Caco-2 (cell line): Measurements from ENCODE around the gene PCAT7. TPM values are rescaled to one million over a fixed set of nuclear protein-coding genes. Genes with fewer than 3 reads are reported as not detected.

Source experiments
- BruUV-seq: library from RNA; stranded (reverse); fragments of 400-500 nt; replicated peaks from 2 replicates; lab custom pipeline; 2021; lab: Mats Ljungman, UMichigan
- CTCF ChIA-PET: fragments of 300-600 bp; sonication (Branson Sonifier 250); formaldehyde crosslinking; loops from one replicate; lab custom pipeline; 2022; ENCODE audit warnings: antibody characterized with exemption; lab: Charles Lee
- POLR2A ChIA-PET: fragments of 300-600 bp; sonication (Branson Sonifier 250); formaldehyde crosslinking; loops from one replicate; lab custom pipeline; 2022; ENCODE audit warnings: antibody characterized with exemption; lab: Charles Lee
- DNase-seq, 2 experiments: peaks; one replicate each; pipeline versions ENCODE4 v3.0.0 to v3.0.0-alpha.2; 2020 to 2022
- H3K27me3 ChIP-seq: replicated peaks from 2 replicates; pipeline ENCODE4 v1.6.0; 2011; ENCODE audit warnings: low read length; ENCODE audit not compliant: control insufficient read depth, insufficient read depth
- H3K36me3 ChIP-seq: 2 replicates; pipeline ENCODE4 v1.5.1; 2011; ENCODE audit warnings: low read length; ENCODE audit not compliant: control insufficient read depth, insufficient read depth
- H3K4me1 ChIP-seq: fragments of 250-450 bp; sonication (Bioruptor Pico); 2 replicates; pipeline ENCODE4 v1.5.1; 2020; ENCODE audit warnings: mild to moderate bottlenecking
- H3K4me3 ChIP-seq: 2 replicates; pipeline ENCODE4 v1.5.1; 2011; ENCODE audit warnings: low read depth, mild to moderate bottlenecking, control low read depth, low read length
- H3K9me3 ChIP-seq: fragments of 250-450 bp; sonication (Bioruptor Pico); 2 replicates; pipeline ENCODE4 v1.5.1; 2020; ENCODE audit warnings: mild to moderate bottlenecking, moderate library complexity
- H3K27ac Mint-ChIP-seq: one replicate; pipeline ENCODE4 v1.8.0; 2022; ENCODE audit warnings: mixed read lengths; ENCODE audit not compliant: unreplicated experiment
- H3K27me3 Mint-ChIP-seq: one replicate; pipeline ENCODE4 v1.8.0; 2022; ENCODE audit warnings: mixed read lengths; ENCODE audit not compliant: insufficient read depth, unreplicated experiment
- H3K36me3 Mint-ChIP-seq: one replicate; pipeline ENCODE4 v1.8.0; 2022; ENCODE audit warnings: mild to moderate bottlenecking, mixed read lengths; ENCODE audit not compliant: insufficient read depth, unreplicated experiment
- H3K4me1 Mint-ChIP-seq: one replicate; pipeline ENCODE4 v1.8.0; 2022; ENCODE audit warnings: low read depth, mixed read lengths; ENCODE audit not compliant: unreplicated experiment
- H3K4me3 Mint-ChIP-seq: one replicate; pipeline ENCODE4 v1.8.0; 2022; ENCODE audit warnings: mild to moderate bottlenecking, moderate library complexity, mixed read lengths; ENCODE audit not compliant: unreplicated experiment
- H3K9me3 Mint-ChIP-seq: one replicate; pipeline ENCODE4 v1.8.0; 2022; ENCODE audit warnings: mixed read lengths; ENCODE audit not compliant: unreplicated experiment
- CTCF ChIP-seq, 2 experiments: fragments of 200-600 bp in 1 of 2; IDR thresholded peaks; 1 replicate in 1 of 2; 2 replicates in 1 of 2; pipeline versions ENCODE4 v1.5.1 to v1.8.0; 2011 to 2022; ENCODE audit warnings: antibody characterized with exemption in 1 of 2, control low read depth in 1 of 2, inconsistent platforms in 1 of 2, low read depth in 1 of 2, low read length in 1 of 2, mild to moderate bottlenecking in 1 of 2, moderate library complexity in 1 of 2; ENCODE audit not compliant: insufficient read depth in 1 of 2, severe bottlenecking in 1 of 2, unreplicated experiment in 1 of 2
- intact Hi-C: fragments of 100-400 bp; cut with micrococcal nuclease; formaldehyde crosslinking; loops from one replicate; pipeline ENCODE4 v1.10.0; 2022; ENCODE audit not compliant: unreplicated experiment
- total RNA-seq: library from RNA; stranded (reverse); gene quantifications from 2 replicates; pipeline ENCODE4 v1.2.3, GENCODE V29; 2022

The PCAT7 gene
- total RNA-seq, 1 experiment from 2014 or later: 10.4 TPM

GRCh38 chr9:94568972-94569712 is 14.3 kb downstream of the PCAT7 start:
- POLR2A ChIA-PET: interaction anchor here (0.6 kb wide), 1 partner anchor 660 kb away, joined by 5 read pairs; no protein-coding TSS in a partner anchor
- no peaks in the 10 kb centered on the region for H3K9me3 Mint-ChIP-seq
- H3K27me3 Mint-ChIP-seq: peaks cover 9% of the 10 kb centered on the region
- TF ChIP-seq CTCF (IDR thresholded peaks at IDR 0.05; ENCODE audit: insufficient read depth in 1 of 2, low read depth in 1 of 2, low read length in 1 of 2, severe bottlenecking in 1 of 2, unreplicated experiment in 1 of 2): no peak
- BruUV-seq: no TSS peak
- no peaks in the 10 kb centered on the region for H3K4me1 Mint-ChIP-seq
- CTCF ChIA-PET: no interaction called here
- no peak overlapping the region for H3K27ac Mint-ChIP-seq
- Histone ChIP-seq H3K4me1 (no peaks in the 10 kb centered on the region), H3K4me3 (no peak overlapping the region), H3K9me3 (no peaks in the 10 kb centered on the region), H3K27me3 (no peaks in the 10 kb centered on the region), H3K36me3 (no peaks in the 10 kb centered on the region)
- H3K36me3 Mint-ChIP-seq: peaks cover 6% of the 10 kb centered on the region
- DNase-seq: no peak
- intact Hi-C loops: no loop called here
- H3K4me3 Mint-ChIP-seq: no peak overlapping the region

GRCh38 chr9:94576131-94576530 is 21.2 kb downstream of the PCAT7 start:
- Histone ChIP-seq H3K36me3 (no peaks in the 10 kb centered on the region), H3K4me3 (no peak overlapping the region), H3K4me1 (no peaks in the 10 kb centered on the region), H3K9me3 (no peaks in the 10 kb centered on the region), H3K27me3 (no peaks in the 10 kb centered on the region)
- no TSS peak for BruUV-seq
- Mint-ChIP-seq H3K27me3 (peaks cover 9% of the 10 kb centered on the region), H3K4me3 (no peak overlapping the region), H3K4me1 (peaks cover 7% of the 10 kb centered on the region), H3K9me3 (no peaks in the 10 kb centered on the region), H3K27ac (no peak overlapping the region), H3K36me3 (peaks cover 4% of the 10 kb centered on the region)
- POLR2A ChIA-PET: no interaction called here
- TF ChIP-seq CTCF (IDR thresholded peaks at IDR 0.05; ENCODE audit: insufficient read depth in 1 of 2, low read depth in 1 of 2, low read length in 1 of 2, severe bottlenecking in 1 of 2, unreplicated experiment in 1 of 2): no peak
- CTCF ChIA-PET: no interaction called here
- intact Hi-C loops: no loop called here
- no peak for DNase-seq

GRCh38 chr9:94577036-94577435 is 22.2 kb downstream of the PCAT7 start:
- no peak for DNase-seq
- no peak for TF ChIP-seq CTCF (IDR thresholded peaks at IDR 0.05; ENCODE audit: insufficient read depth in 1 of 2, low read depth in 1 of 2, low read length in 1 of 2, severe bottlenecking in 1 of 2, unreplicated experiment in 1 of 2)
- Histone ChIP-seq H3K9me3 (no peaks in the 10 kb centered on the region), H3K4me1 (no peaks in the 10 kb centered on the region), H3K27me3 (no peaks in the 10 kb centered on the region), H3K36me3 (no peaks in the 10 kb centered on the region), H3K4me3 (no peak overlapping the region)
- ChIA-PET POLR2A (no interaction called here), CTCF (no interaction called here)
- BruUV-seq: no TSS peak
- Mint-ChIP-seq H3K27me3 (peaks cover 9% of the 10 kb centered on the region), H3K27ac (no peak overlapping the region), H3K36me3 (peaks cover 4% of the 10 kb centered on the region), H3K4me1 (peaks cover 7% of the 10 kb centered on the region), H3K4me3 (no peak overlapping the region), H3K9me3 (no peaks in the 10 kb centered on the region)
- intact Hi-C loops: no loop called here
